Body of pancreas (tissue), 4 donors: ENCODE results near the gene CORIN.

Experiments used
- POLR2A ChIP-seq, 3 donors: fragments of 450-650 bp; IDR thresholded peaks; one replicate each; pipeline ENCODE4 v1.6.1; 2016; ENCODE audit warnings: antibody characterized with exemption in 3 of 3, mild to moderate bottlenecking in 2 of 3
- TF ChIP-seq, protein P1 (sequence below), 7 experiments: fragments of 450-650 bp in 4 of 7; fragments of 200-600 bp in 3 of 7; sonication (generic) in 3 of 7; IDR thresholded peaks; one replicate each; pipeline ENCODE4 v1.5.1; 2016 to 2019; ENCODE audit warnings: antibody characterized with exemption in 7 of 7

DNA sequence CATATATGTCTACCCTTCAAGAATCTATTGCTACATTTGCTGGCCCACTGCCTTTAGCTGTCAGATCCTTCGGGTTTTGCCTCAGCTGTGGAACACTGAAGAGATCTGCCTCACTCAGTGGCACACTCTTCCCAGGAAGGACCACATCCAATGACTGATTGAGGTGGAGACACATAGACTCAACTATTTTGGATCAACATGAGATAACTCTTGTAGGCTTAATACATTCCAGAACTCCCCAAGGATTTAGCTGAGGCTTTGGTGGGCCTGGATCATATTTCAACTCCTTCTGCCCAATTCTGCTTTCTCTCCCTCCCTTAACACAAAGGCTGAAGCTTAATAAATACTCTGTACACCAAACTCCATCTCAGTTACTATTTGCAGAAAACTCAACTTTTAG lies 100.5 kb downstream of the CORIN start:
- TF ChIP-seq POLR2A (IDR thresholded peaks at IDR 0.05) = no peak
- TF ChIP-seq, protein P1, sequence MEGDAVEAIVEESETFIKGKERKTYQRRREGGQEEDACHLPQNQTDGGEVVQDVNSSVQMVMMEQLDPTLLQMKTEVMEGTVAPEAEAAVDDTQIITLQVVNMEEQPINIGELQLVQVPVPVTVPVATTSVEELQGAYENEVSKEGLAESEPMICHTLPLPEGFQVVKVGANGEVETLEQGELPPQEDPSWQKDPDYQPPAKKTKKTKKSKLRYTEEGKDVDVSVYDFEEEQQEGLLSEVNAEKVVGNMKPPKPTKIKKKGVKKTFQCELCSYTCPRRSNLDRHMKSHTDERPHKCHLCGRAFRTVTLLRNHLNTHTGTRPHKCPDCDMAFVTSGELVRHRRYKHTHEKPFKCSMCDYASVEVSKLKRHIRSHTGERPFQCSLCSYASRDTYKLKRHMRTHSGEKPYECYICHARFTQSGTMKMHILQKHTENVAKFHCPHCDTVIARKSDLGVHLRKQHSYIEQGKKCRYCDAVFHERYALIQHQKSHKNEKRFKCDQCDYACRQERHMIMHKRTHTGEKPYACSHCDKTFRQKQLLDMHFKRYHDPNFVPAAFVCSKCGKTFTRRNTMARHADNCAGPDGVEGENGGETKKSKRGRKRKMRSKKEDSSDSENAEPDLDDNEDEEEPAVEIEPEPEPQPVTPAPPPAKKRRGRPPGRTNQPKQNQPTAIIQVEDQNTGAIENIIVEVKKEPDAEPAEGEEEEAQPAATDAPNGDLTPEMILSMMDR (IDR thresholded peaks at IDR 0.05) = no peak
